Embryonic facial prominence (tissue), 1 donor: Measurements from ENCODE around the gene ARHGAP31.
"Not testable (repeated sequence)": the region's sequence is repeated elsewhere in the genome, so short reads cannot be mapped to it uniquely, and the experiment has no call there.

ENCODE experiments used
- DNase-seq: peaks from one replicate; pipeline ENCODE4 v3.0.0-alpha.2; 2016; ENCODE audit errors: extremely low spot score

Gene ARHGAP31

DNA sequence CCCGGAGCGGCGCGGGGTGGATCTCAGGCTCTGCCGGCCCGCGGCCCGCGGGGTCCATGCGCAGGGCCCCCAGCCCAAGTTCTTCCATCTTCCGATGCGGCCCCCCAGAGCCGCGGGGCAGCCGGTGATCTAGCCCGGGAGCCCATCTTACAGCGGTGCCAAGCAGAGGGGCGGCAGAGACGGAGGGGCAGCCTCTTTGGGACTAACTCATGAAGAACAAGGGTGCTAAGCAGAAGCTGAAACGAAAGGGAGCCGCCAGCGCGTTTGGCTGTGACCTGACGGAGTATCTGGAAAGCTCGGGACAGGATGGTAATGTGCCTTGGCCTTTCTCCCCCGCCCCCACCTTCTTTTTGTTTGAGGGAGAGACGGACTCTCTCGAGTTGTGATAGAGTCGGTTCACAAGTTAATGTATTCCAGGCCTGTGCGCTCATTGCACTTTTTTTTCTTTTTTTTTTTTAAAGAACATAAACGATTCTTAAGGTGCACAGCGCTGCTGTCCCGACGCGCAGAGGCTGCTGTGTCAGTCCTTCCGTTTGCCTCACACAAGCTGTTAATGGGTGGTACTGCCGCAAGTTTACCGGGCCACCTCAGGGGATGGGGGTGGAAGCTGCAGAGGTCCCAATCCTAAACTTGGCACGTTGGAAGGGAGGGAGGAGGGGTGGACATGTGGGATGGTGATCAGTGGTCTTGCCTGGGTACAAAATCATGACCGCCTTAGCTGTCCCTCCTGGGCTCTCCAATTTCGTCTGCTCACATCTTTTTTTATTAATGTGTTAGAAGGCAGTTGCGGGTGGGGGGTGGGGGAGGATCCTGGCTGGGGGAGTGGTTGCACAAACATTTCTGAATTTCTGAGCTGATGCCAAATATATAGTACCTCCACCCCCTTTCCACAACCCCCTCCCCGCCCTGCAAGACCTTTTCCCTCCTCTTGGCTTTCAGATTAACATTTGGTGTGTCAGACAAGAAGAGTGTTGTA lies 801 bp downstream of the ARHGAP31 start:
- peak; percentile 20 for DNase-seq

GRCh38 chr3:119295816-119296726 lies 1.9 kb downstream of the ARHGAP31 start:
- no peak for DNase-seq

DNA sequence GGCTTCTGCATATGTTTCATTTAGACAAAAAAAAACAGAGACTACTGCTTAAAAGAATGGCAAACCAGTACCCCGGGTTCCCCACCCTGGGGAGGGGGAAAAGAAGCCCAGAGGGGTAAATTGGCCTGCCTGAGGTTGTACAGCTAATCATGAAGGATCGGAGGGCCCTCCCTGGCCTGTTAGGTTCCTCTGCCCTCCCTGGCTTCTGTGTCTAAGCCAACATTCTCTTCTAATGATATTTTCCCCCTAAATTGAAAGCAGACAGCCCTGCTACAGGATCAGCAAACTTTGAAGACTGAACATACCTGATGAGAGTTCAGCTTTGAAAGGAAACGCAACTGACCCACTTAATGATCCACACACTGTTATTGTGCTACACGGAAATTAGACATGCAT lies 2.5 kb downstream of the ARHGAP31 start:
- DNase-seq: no peak

DNA sequence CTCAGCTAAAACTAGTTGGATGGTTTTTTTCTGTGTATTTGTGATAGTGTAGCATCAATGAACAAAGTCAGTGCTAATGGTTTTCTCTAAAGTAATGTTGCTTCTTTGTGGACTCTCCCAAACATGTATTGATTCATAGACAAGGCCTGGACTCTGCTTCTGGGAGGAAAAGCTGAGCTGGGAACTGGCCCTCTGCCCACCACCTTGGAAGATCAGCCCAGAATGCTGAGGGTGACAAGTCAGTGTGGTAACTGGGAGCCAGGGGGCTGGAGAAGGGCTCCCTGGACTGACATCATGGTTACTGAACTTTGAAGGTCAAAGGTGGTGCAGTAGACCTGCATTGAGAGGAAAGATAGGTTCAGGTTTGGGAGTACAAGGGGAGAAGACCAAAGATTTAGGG lies 3.0 kb downstream of the ARHGAP31 start:
- no peak for DNase-seq

DNA sequence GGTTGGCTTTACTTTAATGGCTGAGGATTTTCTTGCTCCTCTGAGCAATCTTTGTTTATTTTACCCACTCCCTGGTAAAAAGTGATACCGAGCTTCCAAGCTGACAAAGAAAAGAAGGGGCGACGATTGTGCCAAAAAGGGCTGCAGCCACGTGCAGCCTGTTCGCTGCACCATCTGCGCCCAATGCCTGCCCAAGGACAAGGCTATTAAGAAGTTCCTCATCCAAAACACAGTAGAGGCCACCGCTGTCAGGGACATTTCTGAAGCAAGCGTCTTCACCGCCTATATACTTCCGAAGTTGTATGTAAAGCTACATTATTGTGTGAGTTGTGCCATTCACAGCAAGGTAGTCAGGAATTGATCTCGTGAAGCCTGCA lies 4.4 kb downstream of the ARHGAP31 start:
- DNase-seq: no peak

DNA sequence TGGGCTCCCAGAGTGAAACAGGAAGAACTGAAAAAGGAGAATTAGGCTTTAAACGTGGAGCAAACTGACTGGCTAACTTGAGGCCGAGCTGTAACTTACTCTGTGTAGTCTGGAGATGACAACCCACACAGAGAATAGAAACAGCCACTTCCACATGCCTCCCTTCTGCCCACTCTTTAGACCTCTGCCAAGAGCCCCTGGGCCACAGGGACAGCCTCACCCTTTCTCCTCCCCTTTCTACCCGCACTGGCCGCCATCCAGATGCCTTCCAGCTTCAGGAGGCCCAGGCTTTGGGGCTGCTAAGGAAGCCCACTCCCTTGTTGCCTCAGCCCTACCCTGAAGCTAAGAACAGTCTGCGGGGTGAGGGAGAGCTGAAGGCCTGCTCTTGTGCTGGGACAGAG lies 6.8 kb downstream of the ARHGAP31 start:
- DNase-seq: no peak

GRCh38 chr3:119301662-119302061 lies 7.5 kb downstream of the ARHGAP31 start:
- no peak for DNase-seq

GRCh38 chr3:119302697-119303551 lies 8.7 kb downstream of the ARHGAP31 start:
- DNase-seq: no peak

DNA sequence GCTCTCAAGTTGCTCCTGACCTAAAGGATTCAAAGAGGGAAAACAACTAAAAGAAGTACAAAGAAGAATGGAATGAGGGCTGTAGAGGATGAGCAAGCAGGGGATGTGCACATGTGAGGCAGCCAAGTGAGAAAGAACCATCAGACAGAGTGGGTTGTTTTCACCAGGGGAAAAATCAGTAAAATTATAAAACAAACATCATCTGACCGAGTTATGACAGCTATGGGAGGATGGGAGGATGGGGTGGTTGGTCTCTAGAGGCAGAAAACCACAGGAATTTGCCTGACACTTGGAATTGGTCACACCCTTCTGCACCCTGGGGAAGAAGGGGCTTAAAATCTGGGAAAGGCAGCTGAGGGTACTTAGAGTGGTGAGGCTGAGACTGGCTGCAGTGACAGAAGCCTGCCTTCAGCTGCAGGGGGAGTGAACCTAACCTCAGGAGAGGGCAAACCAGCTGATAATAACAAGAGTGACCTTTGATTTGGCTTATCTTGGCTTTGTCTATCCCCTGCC lies 10.1 kb downstream of the ARHGAP31 start:
- DNase-seq: no peak

DNA sequence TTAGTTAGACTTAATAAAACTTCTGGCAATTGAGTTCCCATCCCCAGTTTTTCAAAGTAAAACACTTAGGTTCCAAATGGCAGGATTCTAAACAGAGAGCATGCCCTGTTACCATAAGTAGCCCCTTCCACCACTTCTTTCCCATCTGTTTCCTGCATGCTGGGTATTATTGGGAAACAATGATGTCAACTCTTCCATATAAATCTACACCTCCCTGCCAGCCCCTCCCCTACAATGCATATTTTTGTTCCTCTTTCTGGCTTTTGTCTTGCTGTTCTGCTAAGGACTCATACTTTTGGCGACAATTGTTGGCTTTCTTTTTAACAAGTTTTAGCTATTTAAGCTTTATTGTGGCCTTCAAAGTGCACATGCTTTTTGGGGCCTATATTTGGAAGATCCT lies 11.1 kb downstream of the ARHGAP31 start:
- no peak for DNase-seq

DNA sequence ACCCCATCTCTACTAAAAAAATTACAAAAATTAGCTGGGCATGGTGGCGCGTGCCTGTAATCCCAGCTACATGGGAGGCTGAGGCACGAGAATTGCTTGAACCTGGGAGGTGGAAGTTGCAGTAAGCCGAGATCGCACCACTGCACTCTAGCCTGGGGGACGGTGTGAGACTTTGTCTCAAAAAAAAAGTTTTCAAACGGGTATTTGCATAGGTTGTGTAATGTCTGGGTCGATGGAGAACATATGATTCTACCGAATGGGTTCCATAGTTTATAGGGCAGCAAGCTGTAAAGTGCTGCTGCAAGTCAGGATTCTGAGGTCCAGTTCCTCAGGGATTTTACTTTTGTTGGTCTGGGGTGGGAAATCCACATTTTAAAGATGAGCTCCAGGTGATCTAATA lies 12.2 kb downstream of the ARHGAP31 start:
- DNase-seq: not testable (repeated sequence)

DNA sequence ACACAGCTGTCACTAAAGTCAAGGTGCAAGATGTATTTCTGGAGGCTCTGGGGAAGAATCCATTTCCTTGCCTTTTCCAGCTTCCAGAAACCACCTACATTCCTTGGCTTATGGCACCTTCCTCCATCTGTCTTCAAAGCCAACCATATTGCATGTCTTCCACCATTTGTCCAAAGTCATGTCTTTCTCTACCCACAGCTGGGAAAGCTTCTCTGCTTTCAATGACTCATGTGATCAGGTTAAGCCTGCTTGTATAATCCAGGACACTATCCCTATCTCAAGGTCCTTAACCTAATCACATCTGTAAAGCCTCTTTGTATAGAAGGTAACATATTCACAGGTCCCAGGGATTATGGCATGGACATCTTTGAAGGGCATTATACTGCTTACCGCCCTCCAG lies 14.2 kb downstream of the ARHGAP31 start:
- DNase-seq: no peak

GRCh38 chr3:119309591-119309990 lies 15.4 kb downstream of the ARHGAP31 start:
- no peak for DNase-seq

DNA sequence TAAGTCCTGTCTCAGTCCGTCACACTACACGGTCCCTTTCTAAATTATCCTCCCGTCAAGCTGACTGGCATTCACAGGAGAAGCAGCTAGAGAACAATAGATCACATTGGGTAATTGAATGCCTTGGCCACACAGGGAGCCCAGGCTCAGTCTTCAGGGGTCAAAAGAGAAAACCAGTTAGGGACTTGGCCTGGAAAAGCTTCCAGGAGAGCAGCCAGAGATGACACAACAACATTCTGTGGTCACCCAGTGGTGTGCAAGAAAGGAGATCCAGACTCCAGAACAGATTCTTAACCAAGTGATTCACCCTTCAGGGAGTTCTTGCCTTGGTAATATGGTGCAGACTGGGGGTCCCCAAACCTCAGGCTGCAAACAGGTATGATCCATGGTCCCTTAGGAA lies 15.9 kb downstream of the ARHGAP31 start:
- no peak for DNase-seq

GRCh38 chr3:119311081-119311925 lies 17.1 kb downstream of the ARHGAP31 start:
- no peak for DNase-seq

- no peak for DNase-seq
These were observed 19.3 kb downstream of the ARHGAP31 start for GRCh38 chr3:119313461-119313860.

- no peak for DNase-seq
These were observed 20.6 kb downstream of the ARHGAP31 start for GRCh38 chr3:119314821-119315220.

- DNase-seq: no peak
These were observed 21.6 kb downstream of the ARHGAP31 start for GRCh38 chr3:119315600-119316312.

GRCh38 chr3:119316313-119316670 lies 22.1 kb downstream of the ARHGAP31 start:
- DNase-seq: no peak

GRCh38 chr3:119318876-119319275 lies 24.7 kb downstream of the ARHGAP31 start:
- no peak for DNase-seq
